HUES48 (cell line): ENCODE measurements around the gene ARMC9.

ENCODE experiments used
- H3K27ac ChIP-seq: one replicate; pipeline ENCODE4 v1.7.0; 2013; ENCODE audit warnings: low read depth, low read length, inconsistent platforms
- H3K27me3 ChIP-seq: 2 replicates; pipeline ENCODE4 v1.6.1; 2013; ENCODE audit warnings: mild to moderate bottlenecking, low read length; ENCODE audit not compliant: control insufficient read depth, insufficient read depth
- H3K36me3 ChIP-seq: 2 replicates; pipeline ENCODE4 v1.6.1; 2013; ENCODE audit warnings: low read length; ENCODE audit not compliant: control insufficient read depth, insufficient read depth
- H3K4me1 ChIP-seq: 2 replicates; pipeline ENCODE4 v1.6.1; 2013; ENCODE audit warnings: mild to moderate bottlenecking, low read length; ENCODE audit not compliant: control insufficient read depth, insufficient read depth
- H3K4me3 ChIP-seq: 2 replicates; pipeline ENCODE4 v1.5.1; 2013; ENCODE audit warnings: mild to moderate bottlenecking, low read depth, low read length
- H3K9ac ChIP-seq: 2 replicates; pipeline ENCODE4 v1.6.1; 2013; ENCODE audit warnings: mild to moderate bottlenecking, low read depth, low read length, moderate library complexity
- H3K9me3 ChIP-seq: 2 replicates; pipeline ENCODE4 v1.6.1; 2013; ENCODE audit warnings: low read length; ENCODE audit not compliant: control insufficient read depth, insufficient read depth

Gene ARMC9

GRCh38 chr2:231319867-231320266 lies 121.4 kb downstream of the ARMC9 start:
- H3K4me1 ChIP-seq = 0 out of 2 replicates have a peak, but pooled peaks cover 3% of the 10 kb centered on the region
- H3K4me3 ChIP-seq = no peak overlapping the region
- no peaks in the 10 kb centered on the region for H3K36me3 ChIP-seq

GRCh38 chr2:231321021-231321420 lies 122.6 kb downstream of the ARMC9 start:
- no peak overlapping the region for H3K27ac ChIP-seq
- H3K9me3 ChIP-seq = no peaks in the 10 kb centered on the region
- H3K36me3 ChIP-seq = no peaks in the 10 kb centered on the region
- H3K27me3 ChIP-seq = no peaks in the 10 kb centered on the region
- H3K9ac ChIP-seq = no peak overlapping the region
- no peak overlapping the region for H3K4me3 ChIP-seq
- 0 out of 2 replicates have a peak, but pooled peaks cover 3% of the 10 kb centered on the region for H3K4me1 ChIP-seq

More at GRCh38 chr2:231319867-231320266, 121.4 kb downstream of the ARMC9 start:
- no peak overlapping the region for H3K9ac ChIP-seq
- H3K27ac ChIP-seq = no peak overlapping the region
- no peaks in the 10 kb centered on the region for H3K9me3 ChIP-seq
- H3K27me3 ChIP-seq = no peaks in the 10 kb centered on the region

GRCh38 chr2:231321556-231322334 lies 123.3 kb downstream of the ARMC9 start:
- H3K36me3 ChIP-seq = no peaks in the 10 kb centered on the region
- H3K27ac ChIP-seq = no peak overlapping the region
- H3K4me1 ChIP-seq = 0 out of 2 replicates have a peak, but pooled peaks cover 3% of the 10 kb centered on the region
- H3K4me3 ChIP-seq = no peak overlapping the region
- H3K9me3 ChIP-seq = no peaks in the 10 kb centered on the region
- no peaks in the 10 kb centered on the region for H3K27me3 ChIP-seq
- H3K9ac ChIP-seq = no peak overlapping the region

DNA sequence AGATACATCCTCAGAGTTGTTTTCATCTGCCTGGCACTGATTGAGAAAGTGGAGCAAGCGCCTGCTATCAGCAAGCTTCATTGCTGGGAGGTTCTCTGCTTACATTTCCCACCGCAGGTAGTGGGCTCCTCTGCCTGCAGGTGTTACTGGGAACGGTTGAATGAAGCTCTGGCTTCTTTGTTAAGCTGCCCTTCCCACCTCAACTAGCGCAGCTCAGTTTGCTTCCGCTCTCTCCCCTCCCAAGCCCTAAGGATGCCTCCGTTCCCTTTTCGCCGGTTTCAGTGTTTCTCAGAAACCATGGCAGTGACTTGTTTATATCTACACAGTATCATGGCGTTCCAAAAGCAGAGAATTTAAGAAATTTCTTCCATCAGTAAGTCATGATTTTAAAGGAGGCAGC lies 124.9 kb downstream of the ARMC9 start:
- Histone ChIP-seq H3K4me3 (no peak overlapping the region), H3K4me1 (0 out of 2 replicates have a peak, but pooled peaks cover 3% of the 10 kb centered on the region), H3K9ac (no peak overlapping the region), H3K9me3 (no peaks in the 10 kb centered on the region), H3K36me3 (no peaks in the 10 kb centered on the region), H3K27me3 (no peaks in the 10 kb centered on the region), H3K27ac (no peak overlapping the region)

DNA sequence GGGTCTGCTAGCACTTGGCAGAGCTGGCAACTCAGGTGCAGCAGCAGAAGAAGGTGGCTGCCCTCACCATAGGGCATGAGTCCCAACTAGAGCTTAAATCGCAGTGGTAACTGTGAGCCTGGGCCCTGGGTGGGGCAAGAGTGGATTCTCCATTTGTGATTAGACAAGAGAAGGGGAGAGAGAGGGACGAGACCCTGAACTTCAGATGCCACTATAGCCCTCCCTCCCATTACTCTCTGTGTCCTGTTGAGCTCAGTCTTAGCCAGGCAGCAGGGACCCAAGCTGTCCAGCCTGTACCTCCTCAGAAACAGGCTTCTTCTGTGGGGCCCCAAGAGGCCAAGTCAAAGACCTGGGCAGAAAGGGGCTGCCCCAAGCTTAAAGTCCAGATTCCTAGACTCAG lies 127.4 kb downstream of the ARMC9 start:
- Histone ChIP-seq H3K27me3 (no peaks in the 10 kb centered on the region), H3K36me3 (no peaks in the 10 kb centered on the region)

DNA sequence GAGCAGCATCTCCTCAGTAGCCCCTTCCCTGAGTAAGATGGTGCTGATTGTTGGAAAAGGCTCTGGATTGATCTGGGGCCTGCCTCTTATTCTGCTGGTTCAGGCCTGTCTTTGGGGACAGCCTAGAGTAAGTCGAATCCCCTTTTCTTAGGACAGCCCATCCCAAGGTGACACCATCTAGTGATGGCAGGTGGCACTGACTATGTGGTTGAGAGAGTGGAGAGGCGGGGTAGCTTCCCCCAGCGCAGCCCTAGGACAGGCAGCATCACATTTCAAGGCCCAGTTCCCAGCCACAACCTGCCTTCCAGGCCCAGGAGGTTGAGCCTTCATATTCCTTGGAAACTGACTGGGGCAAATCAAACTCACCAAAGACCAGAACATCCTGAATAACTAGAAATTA lies 128.0 kb downstream of the ARMC9 start:
- H3K4me3 ChIP-seq = no peak overlapping the region
- H3K4me1 ChIP-seq = 0 out of 2 replicates have a peak, but pooled peaks cover 3% of the 10 kb centered on the region
- H3K9ac ChIP-seq = no peak overlapping the region
- H3K27ac ChIP-seq = no peak overlapping the region
- H3K9me3 ChIP-seq = no peaks in the 10 kb centered on the region
- no peaks in the 10 kb centered on the region for H3K36me3 ChIP-seq
- no peaks in the 10 kb centered on the region for H3K27me3 ChIP-seq

More for the DNA sequence above, 127.4 kb downstream of the ARMC9 start:
- no peak overlapping the region for H3K27ac ChIP-seq
- no peak overlapping the region for H3K4me3 ChIP-seq
- no peak overlapping the region for H3K9ac ChIP-seq
- 0 out of 2 replicates have a peak, but pooled peaks cover 3% of the 10 kb centered on the region for H3K4me1 ChIP-seq
- no peaks in the 10 kb centered on the region for H3K9me3 ChIP-seq

GRCh38 chr2:231330311-231330710 lies 131.9 kb downstream of the ARMC9 start:
- H3K4me1 ChIP-seq = peaks cover 4% of the 10 kb centered on the region; the same call in 1 of the 2 replicates
- no peak overlapping the region for H3K9ac ChIP-seq
- H3K27me3 ChIP-seq = no peaks in the 10 kb centered on the region
- H3K27ac ChIP-seq = no peak overlapping the region
- no peaks in the 10 kb centered on the region for H3K9me3 ChIP-seq
- peaks cover 9% of the 10 kb centered on the region; the same call in 1 of the 2 replicates for H3K36me3 ChIP-seq
- no peak overlapping the region for H3K4me3 ChIP-seq

GRCh38 chr2:231331533-231331932 lies 133.1 kb downstream of the ARMC9 start:
- no peaks in the 10 kb centered on the region for H3K27me3 ChIP-seq
- H3K9ac ChIP-seq = no peak overlapping the region
- H3K4me3 ChIP-seq = no peak overlapping the region

GRCh38 chr2:231332388-231332787 lies 134.0 kb downstream of the ARMC9 start:
- H3K4me1 ChIP-seq = peaks cover 4% of the 10 kb centered on the region; the same call in 1 of the 2 replicates
- peaks cover 9% of the 10 kb centered on the region; the same call in 1 of the 2 replicates for H3K36me3 ChIP-seq
- no peak overlapping the region for H3K27ac ChIP-seq
- H3K9ac ChIP-seq = no peak overlapping the region
- H3K27me3 ChIP-seq = no peaks in the 10 kb centered on the region
- H3K4me3 ChIP-seq = no peak overlapping the region
- H3K9me3 ChIP-seq = no peaks in the 10 kb centered on the region

More at GRCh38 chr2:231331533-231331932, 133.1 kb downstream of the ARMC9 start:
- Histone ChIP-seq H3K27ac (no peak overlapping the region), H3K4me1 (peaks cover 4% of the 10 kb centered on the region; the same call in 1 of the 2 replicates), H3K9me3 (no peaks in the 10 kb centered on the region), H3K36me3 (peaks cover 9% of the 10 kb centered on the region; the same call in 1 of the 2 replicates)

- peaks cover 4% of the 10 kb centered on the region; the same call in 1 of the 2 replicates for H3K4me1 ChIP-seq
- H3K9me3 ChIP-seq = no peaks in the 10 kb centered on the region
- no peak overlapping the region for H3K4me3 ChIP-seq
- no peak overlapping the region for H3K27ac ChIP-seq
- H3K36me3 ChIP-seq = peaks cover 9% of the 10 kb centered on the region; the same call in 1 of the 2 replicates
- no peaks in the 10 kb centered on the region for H3K27me3 ChIP-seq
- H3K9ac ChIP-seq = no peak overlapping the region
Observed at GRCh38 chr2:231332872-231333500, 134.6 kb downstream of the ARMC9 start.
